GM19467 (cell line): ENCODE data around the gene CPT1B.
"Not testable (repeated sequence)": the region's sequence is repeated elsewhere in the genome, so short reads cannot be mapped to it uniquely, and the experiment has no call there.

ENCODE experiments used
- ATAC-seq: cut with Tn5 transposase; IDR thresholded peaks from one replicate; pipeline ENCODE4 v1.9.1; 2021; ENCODE audit warnings: mild to moderate bottlenecking, moderate library complexity; ENCODE audit not compliant: unreplicated experiment

CPT1B gene

DNA sequence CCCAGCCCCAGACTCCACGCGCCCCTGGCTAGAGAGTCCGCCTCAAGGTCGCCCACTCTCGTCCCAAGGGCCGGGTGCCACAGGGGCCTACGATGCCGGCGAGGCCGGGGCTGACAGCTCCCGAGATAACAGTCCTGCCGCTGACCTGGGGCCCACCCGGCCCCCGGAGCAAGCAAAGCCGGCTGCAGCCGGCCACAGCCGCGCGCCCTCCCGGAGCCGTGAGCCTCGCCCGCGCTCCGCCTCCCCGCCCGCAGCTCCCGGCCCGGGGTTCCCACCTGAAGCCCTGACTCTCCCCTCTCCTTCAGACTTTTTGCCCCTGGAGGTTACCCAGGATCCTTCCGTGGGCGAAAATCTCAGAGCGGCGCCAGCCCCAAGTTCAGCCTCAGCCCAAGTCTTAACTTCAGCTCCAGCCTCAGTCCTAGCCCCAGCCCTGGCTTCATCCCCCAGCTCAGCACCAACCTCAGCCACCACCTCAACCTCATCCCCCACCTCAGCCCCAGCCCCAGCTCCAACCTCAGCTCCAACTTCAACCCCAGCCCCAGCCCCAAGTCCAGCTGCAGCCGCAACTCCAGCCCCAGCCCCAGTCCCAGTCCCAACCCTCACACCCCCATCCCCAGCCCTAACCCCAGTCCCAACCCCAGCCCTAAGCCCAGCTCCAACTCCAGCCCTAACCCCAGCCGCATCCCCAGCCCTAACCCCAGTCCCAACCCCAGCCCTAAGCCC lies 30.8 kb downstream of the CPT1B start:
- ATAC-seq: no peak

DNA sequence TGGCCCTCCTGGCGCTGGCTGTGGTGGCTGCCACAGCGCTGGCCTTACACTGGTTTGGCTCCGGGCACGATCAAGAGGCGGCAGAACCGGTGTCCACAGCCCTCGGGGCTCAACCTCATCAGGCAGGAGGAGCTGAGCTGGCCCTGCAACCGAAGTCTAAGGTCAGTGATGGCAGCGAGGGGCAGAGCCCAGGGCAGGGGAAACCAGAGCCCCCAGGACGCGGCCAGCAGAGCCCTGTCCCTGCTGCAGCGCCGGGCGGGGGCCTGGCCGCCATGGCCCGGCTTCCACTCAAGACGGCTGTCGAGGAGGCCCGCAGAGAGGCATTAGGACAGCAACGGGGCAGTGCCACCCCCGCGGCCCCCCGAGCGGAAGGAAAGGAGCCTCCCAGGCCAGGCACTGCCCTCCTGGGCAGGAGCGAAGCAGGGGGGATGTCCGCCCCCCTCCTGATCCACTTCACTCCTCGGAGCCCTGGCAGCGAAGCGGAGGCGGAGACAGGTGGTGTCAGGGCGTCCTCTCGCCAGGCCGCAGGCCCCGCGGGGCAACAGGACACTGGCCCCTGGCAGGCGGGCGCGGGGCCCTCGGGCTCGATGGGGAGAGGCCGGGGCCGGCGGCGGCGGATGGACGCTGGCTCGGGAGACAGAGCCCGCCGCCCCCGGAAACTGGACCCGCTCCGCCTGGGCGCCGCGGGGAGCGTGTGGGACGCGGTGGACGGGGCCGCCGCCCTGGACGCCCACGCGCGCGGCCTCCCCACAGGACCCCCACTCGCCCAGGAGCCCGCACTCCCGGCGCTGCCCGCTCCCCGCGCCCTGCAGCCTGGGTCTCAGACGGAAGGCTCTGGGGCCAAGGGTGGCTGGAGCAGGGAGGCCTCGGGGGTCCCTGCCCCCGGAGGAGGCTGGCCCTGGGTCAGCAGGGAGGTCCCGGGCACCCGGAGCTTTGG lies 31.6 kb downstream of the CPT1B start:
- no peak for ATAC-seq

DNA sequence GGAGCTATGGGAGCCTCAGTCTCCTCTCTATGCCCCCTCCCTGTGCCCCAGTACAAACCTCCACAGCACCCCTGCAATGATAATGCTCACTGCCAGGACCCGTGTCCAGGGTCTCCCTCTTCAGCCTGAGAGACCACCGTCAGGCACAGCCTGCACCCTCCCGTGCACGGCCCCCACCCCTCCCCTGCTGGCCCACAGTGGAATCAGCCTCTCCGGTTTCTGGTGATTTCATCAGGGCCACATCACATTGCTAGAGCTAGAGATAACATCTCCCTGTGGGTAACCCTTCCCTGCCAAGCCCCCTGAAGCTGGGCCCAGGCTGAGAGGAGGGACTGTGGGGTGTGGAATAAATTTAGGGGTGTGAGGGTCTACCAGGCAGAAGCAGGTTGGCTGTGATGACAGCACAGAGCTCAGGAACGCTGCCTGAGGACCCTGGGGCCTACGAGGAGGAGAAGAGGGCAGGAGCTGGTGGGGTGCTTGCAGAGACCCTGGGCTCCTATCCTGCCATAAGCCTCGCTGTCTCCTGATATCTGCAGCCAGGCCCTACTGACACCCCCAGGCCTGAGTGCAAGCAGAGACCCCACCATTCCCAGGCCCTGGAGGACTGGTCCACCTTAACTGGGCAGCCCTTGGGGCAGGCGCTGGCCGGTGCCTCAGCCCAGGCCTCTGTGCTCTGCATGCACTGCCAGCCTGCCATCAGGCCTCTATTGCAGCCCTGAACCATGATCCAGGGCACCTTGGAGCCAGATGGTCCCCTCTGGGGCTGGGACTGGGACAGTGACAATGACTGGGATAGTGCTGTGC lies 32.5 kb downstream of the CPT1B start, which contains the start of gene KLHDC7B:
TSS of gene KLHDC7B (plus strand) at position 378 of the 804 bp plus-strand sequence. CDS start at position 723, 345 bp downstream.
- no peak for ATAC-seq

DNA sequence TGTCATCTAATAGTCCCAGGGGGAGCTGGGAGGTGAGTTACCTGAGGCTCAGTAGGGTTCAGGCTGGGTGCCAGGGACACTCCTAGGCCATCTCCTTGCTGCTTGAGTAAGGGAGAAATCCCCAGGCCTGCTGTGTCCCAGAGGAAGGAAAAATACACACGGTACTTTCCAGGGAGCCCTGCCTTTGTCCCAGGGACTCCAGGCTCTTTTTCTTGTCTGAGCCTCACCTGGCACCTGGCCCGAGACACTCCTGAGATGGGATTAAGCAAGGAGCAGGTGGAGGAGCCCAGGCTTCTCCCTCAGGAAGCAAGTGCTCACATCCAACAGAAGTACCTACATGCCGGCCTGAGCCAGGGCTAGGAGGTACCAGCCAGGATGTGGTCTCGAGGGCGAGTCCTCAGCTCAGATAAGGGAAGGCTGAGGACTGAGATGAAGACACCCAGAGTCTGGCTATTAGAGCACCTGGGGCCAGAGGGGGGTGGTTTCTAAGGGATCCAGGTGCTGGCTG lies 33.4 kb downstream of the CPT1B start:
- no peak for ATAC-seq

DNA sequence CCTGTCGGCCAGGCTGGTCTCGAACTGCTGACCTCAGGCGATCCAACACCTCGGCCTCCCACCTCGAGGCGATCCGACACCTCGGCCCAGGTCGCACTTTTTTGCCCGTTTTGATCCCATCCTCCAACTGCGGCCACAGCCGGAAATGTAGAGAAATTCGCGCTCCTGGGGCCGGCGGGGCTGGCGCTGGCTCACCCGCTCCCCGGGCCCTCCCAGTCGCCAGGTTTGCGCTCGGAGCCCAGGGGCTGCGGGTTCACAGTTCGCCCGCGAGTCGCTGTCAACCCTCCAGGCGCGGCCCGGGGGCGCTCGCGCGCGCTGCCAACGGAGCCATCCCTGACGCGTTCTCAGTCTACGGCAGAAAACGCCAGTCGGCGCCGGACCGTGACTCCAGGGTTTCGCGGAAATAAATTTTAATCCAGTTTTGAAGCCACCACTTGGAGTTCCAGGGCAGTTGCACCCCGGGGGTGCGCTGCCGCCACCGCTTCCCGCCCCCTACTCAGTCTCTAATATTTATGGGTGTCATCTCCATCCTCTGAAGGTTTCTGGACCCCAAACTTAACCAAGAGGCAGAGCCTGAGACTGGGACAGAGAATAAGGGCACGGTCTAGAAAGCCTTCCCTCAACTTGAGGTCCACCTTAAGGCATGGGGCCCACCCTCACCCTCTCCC lies 34.0 kb downstream of the CPT1B start:
- ATAC-seq: no peak

DNA sequence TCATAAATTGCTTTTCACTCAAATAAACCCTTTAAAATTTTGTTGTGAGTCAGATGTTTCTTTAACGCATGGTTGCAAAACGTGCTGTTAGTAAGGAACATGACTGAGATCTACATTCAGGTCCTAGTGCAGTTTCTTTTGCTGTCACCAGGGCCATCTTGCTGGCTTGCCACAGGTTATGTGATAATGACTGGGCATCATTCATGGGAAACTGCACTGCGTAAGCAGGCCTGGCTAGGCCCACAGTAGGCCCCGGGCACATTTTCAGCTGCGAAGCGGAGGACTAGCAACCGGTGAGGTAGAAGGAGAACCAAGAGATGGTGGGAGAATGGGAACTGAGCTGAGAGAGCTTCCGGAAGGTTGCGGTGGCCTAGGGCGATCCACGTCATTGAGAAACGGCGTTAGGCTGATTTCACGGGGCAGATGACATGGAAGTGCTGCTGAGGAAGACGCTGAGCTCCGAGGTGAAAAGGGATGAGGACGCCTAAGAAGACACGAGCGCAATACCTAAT lies 35.8 kb downstream of the CPT1B start:
- no peak for ATAC-seq

DNA sequence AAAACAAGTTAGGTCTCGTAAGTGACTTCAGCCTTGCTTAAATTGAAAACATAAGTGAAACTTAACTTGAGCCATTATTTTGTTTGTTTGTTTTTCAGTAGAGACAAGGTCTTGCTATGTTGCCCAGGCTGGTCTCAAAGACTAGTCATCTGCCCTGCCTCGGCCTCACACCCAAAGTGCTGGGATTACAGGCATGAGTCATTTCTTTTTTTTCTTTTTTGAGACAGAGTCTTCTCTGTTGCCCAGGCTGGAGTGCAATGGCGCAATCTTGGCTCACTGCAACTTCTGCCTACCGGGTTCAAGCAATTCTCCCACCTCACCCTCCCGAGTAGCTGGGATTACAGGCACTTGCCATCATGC lies 36.6 kb downstream of the CPT1B start:
- not testable (repeated sequence) for ATAC-seq

DNA sequence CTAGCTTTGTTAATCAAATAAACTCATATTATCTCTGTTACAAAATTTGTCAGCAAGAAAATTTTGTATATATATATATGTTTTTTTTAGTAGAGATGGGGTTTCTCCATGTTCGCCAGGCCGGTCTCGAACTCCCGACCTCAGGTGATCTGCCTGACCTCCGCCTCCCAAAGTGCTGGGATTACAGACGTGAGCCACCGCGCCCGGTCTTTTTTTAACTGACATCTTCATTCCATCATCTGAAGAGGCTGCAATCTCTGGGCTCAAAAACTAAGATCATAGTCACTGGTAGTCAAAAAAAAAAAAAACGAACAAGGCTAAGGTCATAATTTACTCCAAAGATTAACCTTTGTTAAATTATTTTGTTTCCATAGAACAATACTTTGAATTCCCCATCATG lies 37.8 kb downstream of the CPT1B start:
- ATAC-seq: no peak

DNA sequence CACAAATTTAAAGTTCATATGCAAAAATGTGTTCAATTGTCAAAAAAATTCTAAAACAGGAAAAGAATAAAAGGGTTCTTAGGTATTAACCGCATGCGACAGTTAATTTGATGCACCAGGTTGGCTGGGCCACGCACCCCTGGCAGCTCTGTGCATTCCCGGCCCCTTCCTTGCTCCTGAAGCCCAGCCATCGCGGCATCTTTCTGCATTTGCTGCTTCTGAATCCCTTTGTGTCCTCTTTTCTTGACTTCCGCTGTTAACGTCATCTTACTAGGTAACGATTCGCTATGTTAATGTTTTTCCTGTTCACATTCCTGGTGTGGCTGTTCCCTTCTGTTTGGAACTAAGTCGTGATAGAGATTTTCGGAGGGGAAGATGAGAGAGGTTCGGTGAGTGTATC lies 40.5 kb downstream of the CPT1B start:
- no peak for ATAC-seq

DNA sequence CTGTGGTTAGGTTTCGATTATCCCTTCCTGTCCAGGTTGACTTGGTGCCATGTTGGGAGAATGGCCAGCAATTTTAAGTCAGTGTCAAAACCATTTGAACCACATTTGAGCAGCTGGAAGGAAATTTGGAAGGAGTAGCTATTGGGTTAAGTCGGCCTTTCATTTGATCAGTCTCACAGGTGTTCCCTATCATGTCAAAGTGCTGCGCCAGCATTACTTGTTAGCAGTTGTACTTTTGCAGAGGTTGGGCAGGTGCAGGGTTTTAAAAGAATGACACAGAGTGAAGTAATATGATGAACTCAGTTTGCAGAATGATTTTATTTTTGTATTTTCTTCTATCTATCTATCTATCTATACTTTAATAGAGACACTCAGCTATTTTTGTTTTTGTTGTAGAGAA lies 42.0 kb downstream of the CPT1B start:
- no peak for ATAC-seq

DNA sequence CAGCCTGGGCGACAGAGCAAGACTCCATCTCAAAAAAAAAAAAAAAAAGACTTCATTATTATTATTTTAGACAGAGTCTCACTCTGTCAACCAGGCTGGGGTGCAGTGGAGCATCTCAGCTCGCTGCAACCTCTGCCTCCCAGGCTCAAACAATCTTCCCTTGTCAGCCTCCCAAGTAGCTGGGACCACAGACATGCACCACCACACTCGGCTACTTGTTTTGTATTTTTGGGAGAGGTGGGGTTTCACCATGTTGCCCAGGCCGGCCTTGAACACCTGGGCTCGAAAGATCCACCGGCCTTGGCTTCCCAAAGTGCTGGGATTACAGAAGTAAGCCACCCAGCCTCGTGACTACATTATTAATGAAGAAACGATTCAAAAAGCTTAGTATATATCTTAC lies 43.1 kb downstream of the CPT1B start:
- ATAC-seq: no peak

DNA sequence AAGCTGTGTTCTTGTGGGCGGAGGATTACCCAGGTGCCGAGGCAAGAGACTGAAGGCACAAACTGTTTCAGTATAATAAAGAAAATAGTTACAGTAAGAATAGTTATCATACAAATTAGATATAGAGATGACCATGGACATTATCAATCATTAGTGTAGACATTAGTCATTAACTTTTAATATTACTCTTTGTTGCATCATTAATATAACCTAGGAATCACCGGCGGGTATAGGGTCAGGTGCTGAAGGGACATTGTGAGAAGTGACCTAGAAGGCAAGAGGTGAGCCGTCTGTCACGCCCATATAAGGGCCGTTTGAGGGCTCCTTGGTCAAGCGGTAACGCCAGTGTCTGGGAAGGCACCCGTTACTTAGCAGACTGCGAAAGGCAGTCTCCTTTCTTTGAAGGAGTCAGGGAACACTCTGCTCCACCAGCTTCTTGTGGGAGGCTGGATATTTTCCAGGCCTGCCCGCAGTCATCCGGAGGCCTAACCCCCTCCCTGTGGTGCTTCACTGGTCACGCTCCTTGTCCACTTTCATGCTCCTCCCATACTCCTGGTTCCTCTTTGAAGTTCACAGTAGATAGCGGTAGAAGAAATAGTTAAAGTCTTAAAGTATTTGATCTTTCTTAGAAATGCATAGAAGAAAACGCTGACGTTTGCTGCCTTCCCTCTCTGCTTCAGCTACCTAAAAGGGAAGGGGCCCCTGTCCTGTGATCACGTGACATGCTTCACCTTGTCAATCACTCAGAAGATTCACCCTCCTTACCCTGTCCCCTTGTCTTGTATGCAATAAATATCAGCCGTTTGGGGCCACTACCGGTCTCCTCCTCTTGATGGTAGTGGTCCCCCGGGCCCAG lies 44.1 kb downstream of the CPT1B start:
- not testable (repeated sequence) for ATAC-seq

DNA sequence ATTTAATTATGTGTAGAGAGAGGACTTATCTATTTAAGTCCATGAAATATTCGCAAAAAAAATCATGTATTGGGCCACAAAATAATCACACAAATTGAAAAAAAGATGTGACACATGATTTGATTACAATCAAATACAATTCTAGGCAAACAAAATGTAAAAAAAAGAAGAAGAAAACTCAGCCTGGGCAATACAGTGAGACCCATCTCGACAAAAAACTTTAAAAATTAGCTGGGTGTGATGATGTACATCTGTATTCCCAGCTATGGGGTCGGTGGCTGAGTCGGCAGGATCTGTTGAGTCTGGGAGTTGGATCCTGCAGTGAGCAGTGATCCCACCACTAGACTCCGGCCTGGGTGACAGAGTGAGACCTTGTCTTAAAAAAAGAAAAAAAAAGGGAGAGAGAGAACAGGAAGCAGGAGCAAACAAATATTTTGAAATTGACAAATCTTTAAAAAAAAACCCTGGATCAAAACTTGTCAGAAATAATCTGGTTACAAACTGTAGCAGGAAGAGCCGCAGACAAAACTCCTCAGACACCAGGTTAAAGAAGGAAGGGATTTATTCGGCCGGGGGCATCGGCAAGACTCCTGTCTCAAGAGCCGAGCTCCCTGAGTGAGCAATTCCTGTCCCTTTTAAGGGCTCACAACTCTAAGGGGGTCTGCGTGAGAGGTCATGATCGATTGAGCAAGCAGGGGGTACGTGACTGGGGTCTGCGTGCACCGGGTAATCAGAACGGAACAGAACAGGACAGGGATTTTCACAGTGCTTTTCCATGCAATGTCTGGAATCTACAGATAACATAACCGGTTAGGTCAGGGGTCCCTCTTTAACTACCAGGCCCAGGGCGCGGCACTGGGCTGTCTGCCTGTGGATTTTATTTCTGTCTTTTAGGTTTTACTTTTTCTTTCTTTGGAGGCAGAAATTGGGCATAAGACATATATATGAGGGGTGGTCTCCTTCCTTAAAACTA lies 45.1 kb downstream of the CPT1B start:
- ATAC-seq: no peak

DNA sequence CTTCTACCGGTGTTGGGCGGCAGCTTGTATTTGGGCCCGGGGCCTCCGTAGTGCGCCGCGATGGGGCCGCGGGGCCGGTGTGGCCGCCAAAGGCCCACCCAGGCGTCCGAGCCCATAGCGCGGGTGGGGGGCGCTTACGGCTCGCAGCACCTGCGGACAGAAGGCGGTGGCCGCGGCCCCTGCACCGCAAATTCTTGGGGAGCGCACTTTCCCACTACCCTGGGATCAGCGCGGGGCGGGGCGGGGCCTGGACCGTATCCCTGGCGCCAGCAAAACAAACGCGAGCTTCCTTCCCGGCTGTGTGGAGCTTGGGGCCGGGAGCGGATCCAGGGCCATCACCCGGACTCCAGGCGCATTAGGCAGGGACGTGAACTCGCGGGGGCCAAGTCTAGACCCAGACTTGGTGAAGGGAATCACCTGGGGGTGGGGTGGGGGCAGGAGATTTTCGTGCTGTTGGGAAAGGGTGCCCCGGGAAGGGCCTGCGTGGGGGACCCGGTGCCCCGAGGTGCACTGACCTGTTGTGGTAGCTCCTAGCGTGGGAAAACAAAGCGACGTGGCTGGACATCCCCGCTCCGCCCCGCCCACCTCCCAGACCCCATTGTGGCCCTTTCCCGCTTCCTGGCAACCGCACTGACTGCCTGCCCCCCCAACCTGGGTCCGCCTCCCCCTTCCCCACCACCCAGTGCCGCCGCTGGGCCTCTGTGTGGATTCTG lies 46.1 kb downstream of the CPT1B start:
- no peak for ATAC-seq

DNA sequence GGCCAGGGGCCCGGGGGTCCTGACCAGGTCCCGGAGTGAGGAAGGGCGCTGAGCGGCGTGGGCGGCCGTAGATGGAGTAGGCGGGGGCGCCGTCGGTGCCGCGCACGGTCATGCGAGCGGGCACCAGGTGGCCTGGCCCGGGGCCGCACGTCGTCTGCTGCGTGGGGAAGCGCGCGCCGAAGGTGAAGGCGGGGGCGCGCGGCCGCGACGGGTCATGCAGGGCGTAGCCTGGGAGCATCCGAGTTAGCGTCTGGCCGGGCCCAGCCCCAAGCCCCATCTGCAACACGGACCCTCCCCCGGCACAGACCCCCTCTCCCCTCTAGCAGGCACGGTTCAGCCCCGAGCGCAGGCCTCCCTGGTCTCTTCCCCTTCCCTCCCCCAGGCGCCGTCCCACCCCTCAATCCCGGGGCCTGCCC lies 46.7 kb downstream of the CPT1B start:
- ATAC-seq: peak; percentile 26

DNA sequence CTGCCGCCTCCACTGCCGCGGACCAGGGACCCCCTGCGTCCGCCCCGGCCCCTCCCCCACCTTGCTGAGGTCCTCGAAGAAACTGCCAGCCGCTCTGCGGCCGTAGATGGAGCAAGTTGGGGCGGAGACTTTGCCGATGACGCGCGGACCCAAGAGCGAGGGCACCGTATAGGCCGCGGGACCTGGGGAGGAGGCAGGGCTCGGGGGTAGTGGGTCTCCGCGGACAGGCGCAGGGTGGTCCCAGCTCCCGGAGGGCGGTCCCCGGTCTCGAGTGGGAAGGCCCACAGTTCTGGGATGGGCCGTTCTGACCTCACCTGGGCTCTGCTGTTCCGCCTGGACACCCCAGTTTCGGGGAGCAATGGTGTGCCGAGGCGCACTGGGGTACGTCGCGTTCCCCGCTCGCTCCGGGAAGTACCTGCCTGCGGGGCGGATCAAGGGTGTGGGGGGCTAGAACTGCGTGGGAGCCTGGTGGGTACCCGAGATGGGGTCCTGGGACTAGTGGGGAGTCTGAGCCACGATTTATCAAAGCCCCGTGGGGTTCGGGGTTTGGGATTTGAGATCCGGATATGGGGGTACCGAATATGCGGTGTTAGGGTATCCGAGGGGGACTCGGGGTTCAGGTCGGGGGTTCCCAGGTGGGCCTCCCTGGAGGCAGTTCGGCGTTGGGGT lies 47.2 kb downstream of the CPT1B start:
- ATAC-seq: peak; percentile 17

DNA sequence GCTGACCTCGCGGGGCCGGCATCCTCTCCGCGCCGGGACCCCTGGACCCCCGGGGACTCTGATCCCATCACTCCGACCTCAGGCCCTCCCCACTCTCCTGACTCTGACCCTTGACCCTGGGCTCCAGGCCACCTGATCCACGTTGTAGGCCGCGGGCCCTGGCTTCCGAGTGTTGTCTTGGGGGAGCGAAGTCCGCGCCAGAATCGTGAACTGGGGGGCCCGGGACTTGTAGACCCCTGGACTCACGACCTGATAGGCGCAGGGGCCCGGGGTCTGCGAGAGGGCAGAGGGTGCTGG lies 47.7 kb downstream of the CPT1B start:
- ATAC-seq: no peak
